Caki2 (cell line): ENCODE measurements around the gene NR4A1. TPM values are rescaled to one million over a fixed set of nuclear protein-coding genes. Genes with fewer than 3 reads are reported as not detected.
"Not testable (repeated sequence)": the region's sequence is repeated elsewhere in the genome, so short reads cannot be mapped to it uniquely, and the experiment has no call there.

ENCODE experiments used
- DNase-seq: peaks from one replicate; pipeline ENCODE4 v3.0.0-alpha.2; 2015; ENCODE audit warnings: low read depth
- in situ Hi-C: cut with HindIII; loops from 2 replicates; pipeline ENCODE4 v1.10.0; 2016; ENCODE audit warnings: low sequenced_read_pairs, low pct_unique_long_range_greater_than_20kb, mixed read lengths
- total RNA-seq: library from RNA; depleted of rRNA; stranded (reverse); fragments of >200 nt; shearing (Covaris generic); gene quantifications from 2 replicates; pipeline ENCODE4 v1.2.3, GENCODE V29; 2014; ENCODE audit warnings: low replicate concordance

NR4A1 gene
- total RNA-seq, 1 experiment from 2014 or later = 0.07 TPM

GRCh38 chr12:52084491-52085231 is 33.4 kb downstream of the NR4A1 start:
- in situ Hi-C loops = no loop called here
- DNase-seq = no peak

GRCh38 chr12:52085682-52086180 is 34.5 kb downstream of the NR4A1 start:
- no peak for DNase-seq
- in situ Hi-C loops = no loop called here

GRCh38 chr12:52086366-52086765 is 35.1 kb downstream of the NR4A1 start:
- in situ Hi-C loops = no loop called here
- DNase-seq = no peak

- in situ Hi-C loops = no loop called here
- no peak for DNase-seq
These were observed 35.9 kb downstream of the NR4A1 start for GRCh38 chr12:52086944-52087835.

GRCh38 chr12:52087961-52088820 is 36.9 kb downstream of the NR4A1 start:
- in situ Hi-C loops = no loop called here
- DNase-seq = no peak

GRCh38 chr12:52089491-52089890 is 38.2 kb downstream of the NR4A1 start:
- in situ Hi-C loops = no loop called here
- DNase-seq = no peak

- no peak for DNase-seq
- in situ Hi-C loops = loop anchor here (5.0 kb wide), 1 partner anchor 68 kb away; no protein-coding TSS in a partner anchor
These were observed 39.0 kb downstream of the NR4A1 start for GRCh38 chr12:52090291-52090690.

- DNase-seq = no peak
- in situ Hi-C loops = loop anchor here (5.0 kb wide), 1 partner anchor 69 kb away; no protein-coding TSS in a partner anchor
These were observed 39.8 kb downstream of the NR4A1 start for GRCh38 chr12:52091061-52091460.

GRCh38 chr12:52091869-52092268 is 40.6 kb downstream of the NR4A1 start:
- no peak for DNase-seq
- in situ Hi-C loops = loop anchor here (5.0 kb wide), 1 partner anchor 70 kb away; no protein-coding TSS in a partner anchor

GRCh38 chr12:52093346-52093745 is 42.1 kb downstream of the NR4A1 start:
- in situ Hi-C loops = loop anchor here (5.0 kb wide), 1 partner anchor 71 kb away; no protein-coding TSS in a partner anchor
- DNase-seq = peak; percentile 24

- DNase-seq = no peak
- in situ Hi-C loops = no loop called here
These were observed 45.2 kb downstream of the NR4A1 start for GRCh38 chr12:52096332-52097044.

- in situ Hi-C loops = no loop called here
- no peak for DNase-seq
These were observed 45.9 kb downstream of the NR4A1 start for GRCh38 chr12:52097045-52097666.

GRCh38 chr12:52104431-52105089 is 53.3 kb downstream of the NR4A1 start:
- in situ Hi-C loops = not testable (repeated sequence)

More at GRCh38 chr12:52104431-52105089, 53.3 kb downstream of the NR4A1 start:
- DNase-seq = not testable (repeated sequence)
